Activated naive CD4-positive, alpha-beta T cell treated with anti-CD3 and anti-CD28 coated beads, Interleukin-2, amount 10 ng/mL, durations not matched to agents 7 days and 5 days (primary cell): ENCODE data around the gene CXCL1.

Experiments
- CTCF ChIA-PET: fragments of 350-600 bp; sonication (Branson Sonifier 250); formaldehyde crosslinking; loops from one replicate; lab custom pipeline; 2021; ENCODE audit warnings: antibody characterized with exemption; lab: Charles Lee
- DNase-seq: peaks from one replicate; pipeline ENCODE4 v3.0.0-alpha.2; 2020
- H3K27ac Mint-ChIP-seq: one replicate; pipeline ENCODE4 v1.8.0; 2021; ENCODE audit warnings: mild to moderate bottlenecking, moderate library complexity, mixed read lengths
- H3K27me3 Mint-ChIP-seq: one replicate; pipeline ENCODE4 v1.8.0; 2021; ENCODE audit warnings: mild to moderate bottlenecking, mixed read lengths
- H3K36me3 Mint-ChIP-seq: one replicate; pipeline ENCODE4 v1.8.0; 2021; ENCODE audit warnings: mixed read lengths
- H3K4me1 Mint-ChIP-seq: one replicate; pipeline ENCODE4 v1.8.0; 2021; ENCODE audit warnings: mixed read lengths
- H3K4me3 Mint-ChIP-seq: one replicate; pipeline ENCODE4 v1.8.0; 2021; ENCODE audit warnings: mild to moderate bottlenecking, moderate library complexity, mixed read lengths
- H3K9me3 Mint-ChIP-seq: one replicate; pipeline ENCODE4 v1.8.0; 2021; ENCODE audit warnings: mixed read lengths

The CXCL1 gene

DNA sequence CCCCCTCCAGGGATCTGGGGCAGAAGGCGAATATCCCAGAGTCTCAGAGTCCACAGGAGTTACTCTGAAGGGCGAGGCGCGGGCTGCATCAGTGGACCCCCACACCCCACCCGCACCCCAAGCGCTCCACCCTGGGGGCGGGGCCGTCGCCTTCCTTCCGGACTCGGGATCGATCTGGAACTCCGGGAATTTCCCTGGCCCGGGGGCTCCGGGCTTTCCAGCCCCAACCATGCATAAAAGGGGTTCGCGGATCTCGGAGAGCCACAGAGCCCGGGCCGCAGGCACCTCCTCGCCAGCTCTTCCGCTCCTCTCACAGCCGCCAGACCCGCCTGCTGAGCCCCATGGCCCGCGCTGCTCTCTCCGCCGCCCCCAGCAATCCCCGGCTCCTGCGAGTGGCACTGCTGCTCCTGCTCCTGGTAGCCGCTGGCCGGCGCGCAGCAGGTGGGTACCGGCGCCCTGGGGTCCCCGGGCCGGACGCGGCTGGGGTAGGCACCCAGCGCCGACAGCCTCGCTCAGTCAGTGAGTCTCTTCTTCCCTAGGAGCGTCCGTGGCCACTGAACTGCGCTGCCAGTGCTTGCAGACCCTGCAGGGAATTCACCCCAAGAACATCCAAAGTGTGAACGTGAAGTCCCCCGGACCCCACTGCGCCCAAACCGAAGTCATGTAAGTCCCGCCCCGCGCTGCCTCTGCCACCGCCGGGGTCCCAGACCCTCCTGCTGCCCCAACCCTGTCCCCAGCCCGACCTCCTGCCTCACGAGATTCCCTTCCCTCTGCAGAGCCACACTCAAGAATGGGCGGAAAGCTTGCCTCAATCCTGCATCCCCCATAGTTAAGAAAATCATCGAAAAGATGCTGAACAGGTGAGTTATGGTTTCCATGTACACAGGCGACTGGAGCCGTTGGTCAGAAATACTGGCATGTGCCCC, at the start of gene CXCL1:
CXCL1 (plus strand) TSS at position 264 of the 926 bp plus-strand sequence; CDS start at position 342, 78 bp downstream.
- Mint-ChIP-seq H3K36me3 (no peaks in the 10 kb centered on the region), H3K4me1 (no peaks in the 10 kb centered on the region), H3K27me3 (peaks cover 26% of the 10 kb centered on the region), H3K27ac (no peak within 1 kb of the TSS), H3K9me3 (no peaks in the 10 kb centered on the region), H3K4me3 (no peak within 1 kb of the TSS)
- CTCF ChIA-PET, result interaction anchor here (1.2 kb wide), 1 partner anchor 208 kb away, joined by 4 read pairs; no protein-coding TSS in a partner anchor
- DNase-seq, result no peak

GRCh38 chr4:73821325-73821724, 47.9 kb upstream of the CXCL1 start:
- no peak for DNase-seq
- Mint-ChIP-seq H3K27me3 (no peaks in the 10 kb centered on the region), H3K36me3 (no peaks in the 10 kb centered on the region), H3K9me3 (no peaks in the 10 kb centered on the region), H3K27ac (no peak overlapping the region), H3K4me3 (no peak overlapping the region), H3K4me1 (no peaks in the 10 kb centered on the region)
- CTCF ChIA-PET, result no interaction called here

- no peak for DNase-seq
- Mint-ChIP-seq H3K27ac (no peak overlapping the region), H3K9me3 (no peaks in the 10 kb centered on the region), H3K27me3 (no peaks in the 10 kb centered on the region), H3K36me3 (no peaks in the 10 kb centered on the region), H3K4me1 (no peaks in the 10 kb centered on the region), H3K4me3 (no peak overlapping the region)
- CTCF ChIA-PET, result no interaction called here
Measured at GRCh38 chr4:73822389-73822788, 46.8 kb upstream of the CXCL1 start.

DNA sequence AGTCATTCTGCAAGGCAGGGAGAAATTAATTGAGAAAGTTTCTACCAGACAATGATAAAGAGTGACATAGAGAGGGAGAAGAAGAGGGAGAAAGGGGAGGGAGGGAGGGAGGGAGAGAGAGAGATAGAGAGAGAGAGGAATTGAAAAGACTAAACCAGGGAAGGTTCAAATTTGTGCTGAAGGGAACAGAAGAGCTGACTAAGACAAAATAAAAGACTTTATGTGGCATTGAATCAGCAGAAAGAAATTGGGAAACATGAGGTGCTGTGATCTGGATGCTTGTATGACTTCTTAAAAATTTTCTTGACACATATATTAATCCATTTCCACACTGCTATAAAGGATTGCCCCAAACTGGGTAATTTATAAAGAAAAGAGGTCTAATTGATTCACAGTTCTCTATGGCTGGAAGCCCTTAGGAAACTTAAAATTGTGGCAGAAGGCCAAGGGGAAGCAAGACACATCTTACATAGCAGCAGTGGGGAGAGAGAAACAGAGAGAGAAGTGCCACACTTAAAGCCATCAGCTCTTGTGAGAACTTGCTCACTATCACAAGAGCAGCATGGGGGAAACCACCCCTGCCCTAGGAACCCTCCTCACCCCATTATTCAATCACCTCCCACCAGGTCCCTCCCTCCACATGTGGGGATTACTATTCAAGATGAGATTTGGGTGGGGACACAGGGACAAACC, 46.2 kb upstream of the CXCL1 start:
- H3K27me3 Mint-ChIP-seq, result no peaks in the 10 kb centered on the region
- no peak for DNase-seq
- no peaks in the 10 kb centered on the region for H3K9me3 Mint-ChIP-seq
- no peak overlapping the region for H3K4me3 Mint-ChIP-seq
- H3K4me1 Mint-ChIP-seq, result no peaks in the 10 kb centered on the region
- H3K27ac Mint-ChIP-seq, result no peak overlapping the region
- CTCF ChIA-PET, result no interaction called here
- H3K36me3 Mint-ChIP-seq, result no peaks in the 10 kb centered on the region

GRCh38 chr4:73823760-73824159, 45.4 kb upstream of the CXCL1 start:
- Mint-ChIP-seq H3K9me3 (no peaks in the 10 kb centered on the region), H3K4me1 (no peaks in the 10 kb centered on the region), H3K27ac (no peak overlapping the region), H3K36me3 (no peaks in the 10 kb centered on the region), H3K27me3 (no peaks in the 10 kb centered on the region), H3K4me3 (no peak overlapping the region)
- no peak for DNase-seq
- CTCF ChIA-PET, result no interaction called here

DNA sequence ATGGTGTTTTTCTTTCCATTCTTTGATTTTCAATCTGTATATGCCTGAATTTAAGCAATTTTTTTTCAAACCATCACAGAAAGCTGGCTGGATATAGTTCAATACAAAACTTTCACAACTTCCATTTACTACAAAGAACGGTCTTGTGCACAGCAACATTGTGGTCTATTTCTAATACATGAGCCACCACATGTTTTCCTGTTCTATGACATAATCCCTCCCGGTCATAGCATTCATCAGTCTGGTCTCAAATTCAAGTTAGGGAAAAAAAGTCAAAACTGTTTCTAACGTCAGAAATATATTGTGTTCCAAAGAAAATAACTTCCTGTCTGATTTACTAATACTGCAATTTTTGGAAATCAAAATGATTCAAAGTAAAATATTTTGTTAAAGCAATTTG, 40.2 kb upstream of the CXCL1 start:
- H3K9me3 Mint-ChIP-seq, result peaks cover 2% of the 10 kb centered on the region
- H3K36me3 Mint-ChIP-seq, result no peaks in the 10 kb centered on the region
- no peak overlapping the region for H3K27ac Mint-ChIP-seq
- H3K4me1 Mint-ChIP-seq, result no peaks in the 10 kb centered on the region
- no peak for DNase-seq
- no peaks in the 10 kb centered on the region for H3K27me3 Mint-ChIP-seq
- no peak overlapping the region for H3K4me3 Mint-ChIP-seq
- CTCF ChIA-PET, result no interaction called here

DNA sequence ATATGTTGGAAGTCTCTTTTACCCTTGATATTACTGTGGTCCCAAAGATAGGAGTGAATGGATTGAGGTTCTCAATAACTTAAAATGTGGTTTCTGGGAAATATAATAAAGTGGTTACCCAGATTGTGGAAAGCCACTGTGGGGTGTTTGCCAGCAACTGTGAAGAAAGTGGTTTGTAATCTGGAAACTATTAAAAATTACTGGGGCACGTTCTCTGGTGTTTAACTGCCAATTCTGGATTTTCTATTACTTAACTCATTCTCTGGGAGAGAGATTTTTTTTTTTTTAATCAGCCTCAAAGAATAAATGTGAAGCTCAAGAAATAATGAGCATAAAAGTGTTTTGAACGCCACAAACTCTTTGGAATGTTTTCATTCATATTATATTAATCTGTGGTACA, 37.6 kb upstream of the CXCL1 start:
- no peak overlapping the region for H3K27ac Mint-ChIP-seq
- CTCF ChIA-PET, result no interaction called here
- H3K36me3 Mint-ChIP-seq, result no peaks in the 10 kb centered on the region
- peaks cover 4% of the 10 kb centered on the region for H3K27me3 Mint-ChIP-seq
- no peak overlapping the region for H3K4me3 Mint-ChIP-seq
- DNase-seq, result no peak
- no peaks in the 10 kb centered on the region for H3K4me1 Mint-ChIP-seq
- H3K9me3 Mint-ChIP-seq, result peaks cover 2% of the 10 kb centered on the region

- CTCF ChIA-PET, result no interaction called here
- peaks cover 15% of the 10 kb centered on the region for H3K27me3 Mint-ChIP-seq
Measured at GRCh38 chr4:73832651-73833237, 36.4 kb upstream of the CXCL1 start.

DNA sequence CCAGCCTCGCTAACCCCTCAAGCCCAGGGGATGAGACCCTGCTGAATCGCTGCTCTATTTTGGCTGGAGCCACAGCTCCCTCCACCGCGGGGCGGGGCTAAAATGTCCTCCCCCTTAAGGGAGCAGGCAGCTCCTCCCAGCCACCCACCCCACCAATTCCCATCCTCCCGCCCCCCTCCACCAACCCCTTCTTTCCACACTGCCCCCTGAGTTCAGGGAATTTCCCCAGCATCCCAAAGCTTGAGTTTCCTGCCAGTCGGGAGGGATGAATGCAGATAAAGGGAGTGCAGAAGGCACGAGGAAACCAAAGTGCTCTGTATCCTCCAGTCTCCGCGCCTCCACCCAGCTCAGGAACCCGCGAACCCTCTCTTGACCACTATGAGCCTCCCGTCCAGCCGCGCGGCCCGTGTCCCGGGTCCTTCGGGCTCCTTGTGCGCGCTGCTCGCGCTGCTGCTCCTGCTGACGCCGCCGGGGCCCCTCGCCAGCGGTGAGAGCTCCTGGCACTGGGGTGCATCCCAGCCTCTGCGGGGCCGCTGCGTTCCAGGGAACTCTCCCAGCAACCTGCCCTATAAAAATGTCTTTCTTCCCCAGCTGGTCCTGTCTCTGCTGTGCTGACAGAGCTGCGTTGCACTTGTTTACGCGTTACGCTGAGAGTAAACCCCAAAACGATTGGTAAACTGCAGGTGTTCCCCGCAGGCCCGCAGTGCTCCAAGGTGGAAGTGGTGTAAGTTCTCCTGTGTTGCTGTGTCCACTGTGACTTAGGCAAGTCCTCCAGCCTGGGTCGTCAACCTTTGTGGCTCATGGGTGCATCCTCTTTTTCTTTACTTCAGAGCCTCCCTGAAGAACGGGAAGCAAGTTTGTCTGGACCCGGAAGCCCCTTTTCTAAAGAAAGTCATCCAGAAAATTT, 32.6 kb upstream of the CXCL1 start, which contains the start of gene CXCL6:
CXCL6 (plus strand) TSS at position 306 of the 907 bp plus-strand sequence; CDS start at position 379, 73 bp downstream.
- Mint-ChIP-seq H3K27me3 (peaks cover 15% of the 10 kb centered on the region), H3K4me1 (no peaks in the 10 kb centered on the region), H3K36me3 (no peaks in the 10 kb centered on the region), H3K9me3 (no peaks in the 10 kb centered on the region), H3K4me3 (no peak within 1 kb of the TSS), H3K27ac (no peak within 1 kb of the TSS)
- CTCF ChIA-PET, result no interaction called here
- DNase-seq, result no peak

More at GRCh38 chr4:73832651-73833237, 36.4 kb upstream of the CXCL1 start:
- Mint-ChIP-seq H3K4me1 (no peaks in the 10 kb centered on the region), H3K27ac (no peak overlapping the region), H3K36me3 (no peaks in the 10 kb centered on the region), H3K4me3 (no peak overlapping the region), H3K9me3 (peaks cover 2% of the 10 kb centered on the region)
- no peak for DNase-seq

- Mint-ChIP-seq H3K27me3 (peaks cover 15% of the 10 kb centered on the region), H3K36me3 (no peaks in the 10 kb centered on the region), H3K4me1 (no peaks in the 10 kb centered on the region), H3K27ac (no peak overlapping the region), H3K4me3 (no peak overlapping the region), H3K9me3 (no peaks in the 10 kb centered on the region)
- CTCF ChIA-PET, result no interaction called here
- no peak for DNase-seq
Measured at GRCh38 chr4:73839071-73839470, 30.1 kb upstream of the CXCL1 start.

GRCh38 chr4:73839715-73840114, 29.5 kb upstream of the CXCL1 start:
- Mint-ChIP-seq H3K27me3 (peaks cover 15% of the 10 kb centered on the region), H3K9me3 (no peaks in the 10 kb centered on the region), H3K4me1 (no peaks in the 10 kb centered on the region), H3K36me3 (no peaks in the 10 kb centered on the region), H3K4me3 (no peak overlapping the region), H3K27ac (no peak overlapping the region)
- CTCF ChIA-PET, result no interaction called here
- DNase-seq, result no peak

- no peak overlapping the region for H3K4me3 Mint-ChIP-seq
- H3K9me3 Mint-ChIP-seq, result no peaks in the 10 kb centered on the region
- no peak for DNase-seq
- no peaks in the 10 kb centered on the region for H3K4me1 Mint-ChIP-seq
- CTCF ChIA-PET, result no interaction called here
- no peak overlapping the region for H3K27ac Mint-ChIP-seq
- H3K36me3 Mint-ChIP-seq, result no peaks in the 10 kb centered on the region
- H3K27me3 Mint-ChIP-seq, result peaks cover 12% of the 10 kb centered on the region
Measured at GRCh38 chr4:73841243-73841925, 27.8 kb upstream of the CXCL1 start.

- Mint-ChIP-seq H3K4me1 (no peaks in the 10 kb centered on the region), H3K4me3 (no peak overlapping the region), H3K36me3 (no peaks in the 10 kb centered on the region), H3K27ac (no peak overlapping the region), H3K9me3 (no peaks in the 10 kb centered on the region), H3K27me3 (no peaks in the 10 kb centered on the region)
- CTCF ChIA-PET, result no interaction called here
- DNase-seq, result no peak
Measured at GRCh38 chr4:73842696-73843095, 26.5 kb upstream of the CXCL1 start.
